Keratinocyte (primary cell): ENCODE measurements around the gene ACYP2. TPM values are rescaled to one million over a fixed set of nuclear protein-coding genes. Genes with fewer than 3 reads are reported as not detected.

Source experiments
- DNase-seq: peaks from one replicate; pipeline ENCODE4 v3.0.0-alpha.2; 2011; ENCODE audit warnings: low read depth, missing footprints, low spot score
- FAIRE-seq: peaks from 2 replicates; lab custom pipeline; 2011; peaks lifted over from hg19 to GRCh38; lab: Jason Lieb, UNC
- H2AFZ ChIP-seq: 2 replicates; pipeline ENCODE4 v1.6.0; 2012; ENCODE audit warnings: low read length, control low read depth, inconsistent platforms; ENCODE audit not compliant: control insufficient read depth
- H3K27ac ChIP-seq: 2 replicates; pipeline ENCODE4 v1.5.1; 2011; ENCODE audit warnings: low read length; ENCODE audit not compliant: control insufficient read depth, insufficient read depth
- H3K27me3 ChIP-seq: 3 replicates; pipeline ENCODE4 v1.6.0; 2011; ENCODE audit warnings: low read length; ENCODE audit not compliant: control insufficient read depth, insufficient read depth; ENCODE audit errors: extremely low read depth
- H3K36me3 ChIP-seq, 2 experiments: 2 replicates in 1 of 2; 3 replicates in 1 of 2; pipeline ENCODE4 v1.5.1; 2011; ENCODE audit warnings: low read length in 2 of 2, mild to moderate bottlenecking in 1 of 2; ENCODE audit not compliant: control insufficient read depth in 2 of 2, insufficient read depth in 2 of 2; ENCODE audit errors: extremely low read depth in 1 of 2
- H3K4me1 ChIP-seq: 3 replicates; pipeline ENCODE4 v1.5.1; 2011; ENCODE audit warnings: low read length; ENCODE audit not compliant: control insufficient read depth, insufficient read depth; ENCODE audit errors: extremely low read depth
- H3K4me2 ChIP-seq: 3 replicates; pipeline ENCODE4 v1.6.0; 2011; ENCODE audit warnings: low read depth, low read length; ENCODE audit not compliant: control insufficient read depth, insufficient read depth; ENCODE audit errors: extremely low read depth
- H3K4me3 ChIP-seq, 3 experiments: fragments of 200-600 bp in 1 of 3; sonication (generic) in 1 of 3; 2 replicates in 2 of 3; 3 replicates in 1 of 3; pipeline ENCODE4 v1.5.1; 2011 to 2016; ENCODE audit warnings: low read length in 3 of 3, mild to moderate bottlenecking in 3 of 3, control low read depth in 2 of 3, inconsistent platforms in 1 of 3, low read depth in 1 of 3, mixed read lengths in 1 of 3, mixed run types in 1 of 3, moderate library complexity in 1 of 3; ENCODE audit not compliant: control insufficient read depth in 2 of 3, insufficient read depth in 2 of 3; ENCODE audit errors: extremely low read depth in 1 of 3
- H3K79me2 ChIP-seq: 2 replicates; pipeline ENCODE4 v1.6.0; 2012; ENCODE audit warnings: low read length; ENCODE audit not compliant: control insufficient read depth, insufficient read depth
- H3K9ac ChIP-seq: 3 replicates; pipeline ENCODE4 v1.6.0; 2011; ENCODE audit warnings: low read length; ENCODE audit not compliant: control insufficient read depth, insufficient read depth; ENCODE audit errors: extremely low read depth
- H3K9me1 ChIP-seq: 3 replicates; pipeline ENCODE4 v1.6.0; 2011; ENCODE audit warnings: low read length; ENCODE audit not compliant: control insufficient read depth, insufficient read depth; ENCODE audit errors: extremely low read depth
- H3K9me3 ChIP-seq: 2 replicates; pipeline ENCODE4 v1.5.1; 2012; ENCODE audit warnings: low read depth, low read length; ENCODE audit not compliant: control insufficient read depth
- H4K20me1 ChIP-seq: 3 replicates; pipeline ENCODE4 v1.6.0; 2011; ENCODE audit warnings: low read length; ENCODE audit not compliant: control insufficient read depth, insufficient read depth; ENCODE audit errors: extremely low read depth
- CTCF ChIP-seq, 3 experiments: IDR thresholded peaks in 1 of 3; conservative IDR thresholded peaks in 1 of 3; optimal IDR thresholded peaks in 1 of 3; 2 replicates in 2 of 3; 3 replicates in 1 of 3; pipeline versions ENCODE3 to v1.5.1; 2011; ENCODE audit warnings: low read length in 3 of 3, mild to moderate bottlenecking in 3 of 3, moderate library complexity in 2 of 3, control low read depth in 1 of 3, inconsistent platforms in 1 of 3; ENCODE audit not compliant: insufficient read depth in 2 of 3; ENCODE audit errors: extremely low read depth in 1 of 3
- EZH2 ChIP-seq: IDR thresholded peaks from one replicate; pipeline ENCODE4 v1.6.1; 2012; ENCODE audit warnings: inconsistent platforms, mild to moderate bottlenecking, low read length, moderate library complexity
- dilution Hi-C: fragments of 300-500 bp; cut with MboI; formaldehyde crosslinking; loops from one replicate; pipeline ENCODE4 v1.7.0; 2020; ENCODE audit warnings: low sequenced_read_pairs; ENCODE audit not compliant: extremely low pct_ligation_motif_present
- polyA plus RNA-seq, 5 experiments: library from polyadenylated mRNA; depleted of rRNA in 3 of 5; stranded (reverse) in 3 of 5; stranded (forward) in 1 of 5; unstranded in 1 of 5; fragments of >200 nt; gene quantifications; 1 replicate in 1 of 5; 2 replicates in 3 of 5; 3 replicates in 1 of 5; pipeline versions ENCODE4 v1.2.1 to v1.2.3, GENCODE V29; 2011 to 2012; ENCODE audit warnings: missing spikeins in 2 of 5, low read depth in 1 of 5, low replicate concordance in 1 of 5

Gene ACYP2
- polyA plus RNA-seq, 1 donor (not counting 4 experiments of a cell fraction or from before 2014, with no cell fraction given) = 8.7 TPM

- Histone ChIP-seq H3K9me3 (no peaks in the 10 kb centered on the region), H4K20me1 (no peaks in the 10 kb centered on the region), H3K79me2 (no peaks in the 10 kb centered on the region), H3K4me1 (no peaks in the 10 kb centered on the region), H3K9ac (no peak overlapping the region), H2AFZ (no peak overlapping the region), H3K36me3 (no peaks in the 10 kb centered on the region), H3K27ac (no peak overlapping the region), H3K4me2 (no peak overlapping the region), H3K27me3 (no peaks in the 10 kb centered on the region), H3K9me1 (no peaks in the 10 kb centered on the region), H3K4me3 (no peak overlapping the region)
- dilution Hi-C loops = no loop called here
- DNase-seq = no peak
- no peak for TF ChIP-seq CTCF (optimal IDR thresholded peaks at IDR 0.05 in 1 of 3, IDR thresholded peaks at IDR 0.05 in 1 of 3, conservative IDR thresholded peaks at IDR 0.05 in 1 of 3; ENCODE audit: extremely low read depth in 1 of 3, insufficient read depth in 2 of 3, low read length in 3 of 3)
- no peak for TF ChIP-seq EZH2
- no peak for FAIRE-seq
Measured at GRCh38 chr2:54164106-54164505, 48.7 kb downstream of the ACYP2 start.

DNA sequence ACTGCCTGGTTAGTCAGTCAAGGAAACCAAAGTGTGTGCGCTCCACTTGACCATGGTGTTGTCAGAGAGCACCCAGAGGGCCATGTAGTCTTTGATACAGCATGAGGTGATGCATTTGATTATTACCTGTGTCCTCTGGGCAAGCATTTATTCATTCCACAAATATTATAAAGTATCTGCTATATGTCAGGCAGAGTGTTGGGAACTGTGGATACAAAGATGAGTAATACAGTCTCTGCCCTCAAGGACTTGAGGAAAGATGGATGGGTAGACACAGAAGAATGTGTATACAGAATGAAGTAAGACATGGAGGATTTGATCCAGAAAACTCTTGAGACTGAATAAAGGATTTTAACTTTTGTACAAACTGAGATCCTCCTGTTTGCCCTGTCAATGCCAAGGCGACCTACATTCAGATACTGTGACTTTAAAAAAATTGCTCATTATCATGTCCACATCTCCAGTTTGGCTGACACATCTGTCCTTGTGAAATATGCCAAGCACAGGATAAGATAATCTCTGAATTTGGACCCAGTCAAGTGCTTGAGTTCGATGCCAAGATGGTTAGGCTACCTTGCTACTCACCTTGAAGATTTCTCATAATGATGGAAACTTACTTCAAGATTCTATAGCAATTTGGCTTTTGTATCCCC, 50.8 kb downstream of the ACYP2 start:
- Histone ChIP-seq H3K9me1 (no peaks in the 10 kb centered on the region), H3K9ac (no peak overlapping the region), H4K20me1 (no peaks in the 10 kb centered on the region), H3K4me1 (no peaks in the 10 kb centered on the region), H3K9me3 (no peaks in the 10 kb centered on the region), H2AFZ (no peak overlapping the region), H3K79me2 (no peaks in the 10 kb centered on the region), H3K36me3 (no peaks in the 10 kb centered on the region), H3K27me3 (no peaks in the 10 kb centered on the region), H3K27ac (no peak overlapping the region), H3K4me3 (no peak overlapping the region), H3K4me2 (no peak overlapping the region)
- DNase-seq (peak; percentile 5), FAIRE-seq (peak; percentile 20)
- no peak for TF ChIP-seq EZH2
- dilution Hi-C loops = no loop called here

DNA sequence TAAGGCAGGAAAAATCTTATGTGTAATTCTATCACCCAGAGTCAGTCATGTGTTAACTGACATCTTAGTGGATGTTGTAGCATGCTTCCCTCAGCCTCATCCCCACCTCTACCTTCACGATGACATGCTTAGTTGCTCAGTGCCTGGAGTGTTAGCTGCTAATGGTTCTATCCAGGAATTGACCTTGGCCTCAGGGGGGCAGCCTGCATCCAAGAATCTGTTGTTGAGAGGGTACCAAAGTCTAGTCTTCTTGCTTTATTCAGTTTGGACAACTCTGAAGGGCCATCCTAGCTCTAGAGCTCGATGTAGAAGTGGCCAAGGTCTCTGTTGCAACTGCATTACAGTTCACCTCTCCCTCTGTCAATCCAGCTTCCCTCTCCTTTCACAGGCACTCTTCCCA, 61.2 kb downstream of the ACYP2 start:
- Histone ChIP-seq H3K4me2 (no peak overlapping the region), H3K36me3 (no peaks in the 10 kb centered on the region), H3K9ac (no peak overlapping the region), H3K4me3 (no peak overlapping the region), H3K27ac (no peak overlapping the region), H3K27me3 (no peaks in the 10 kb centered on the region), H4K20me1 (no peaks in the 10 kb centered on the region), H3K9me1 (no peaks in the 10 kb centered on the region), H3K9me3 (no peaks in the 10 kb centered on the region), H2AFZ (no peak overlapping the region), H3K79me2 (no peaks in the 10 kb centered on the region), H3K4me1 (no peaks in the 10 kb centered on the region)
- DNase-seq = no peak
- peak; percentile 4 to 57 (median 12) for TF ChIP-seq CTCF (optimal IDR thresholded peaks at IDR 0.05 in 1 of 3, IDR thresholded peaks at IDR 0.05 in 1 of 3, conservative IDR thresholded peaks at IDR 0.05 in 1 of 3; ENCODE audit: extremely low read depth in 1 of 3, insufficient read depth in 2 of 3, low read length in 3 of 3)
- no peak for TF ChIP-seq EZH2
- no peak for FAIRE-seq
- dilution Hi-C loops = no loop called here
